ENCODE results near the gene CAMK4. TPM values are rescaled to one million over a fixed set of nuclear protein-coding genes. Genes with fewer than 3 reads are reported as not detected.

CAMK4 gene
- total and polyA plus RNA-seq, 2 of the 8 experiments (the other 6 are each of a cell fraction or from before 2014, with no cell fraction given), result 1.8 to 8.3 TPM

GRCh38 chr5:111434800-111435199, 210.6 kb downstream of the CAMK4 start (continued):
- TF ChIP-seq CTCF (IDR thresholded peaks at IDR 0.05; ENCODE audit: control extremely low read depth in 1 of 3, insufficient read depth in 1 of 3, low read depth in 1 of 3, low read length in 3 of 3) (no peak), KDM1A (IDR thresholded peaks at IDR 0.05; ENCODE audit: borderline replicate concordance, low read length) (no peak), HDAC2 (IDR thresholded peaks at IDR 0.05; ENCODE audit: borderline replicate concordance in 1 of 2, low read depth in 2 of 2, low read length in 2 of 2) (no peak), CBX5 (IDR thresholded peaks at IDR 0.05; ENCODE audit: low read depth, low read length) (no peak), SIN3A (conservative IDR thresholded peaks at IDR 0.05 in 1 of 2, IDR thresholded peaks at IDR 0.05 in 1 of 2; ENCODE audit: low read depth in 1 of 2, low read length in 2 of 2) (no peak), SRF (IDR thresholded peaks at IDR 0.05; ENCODE audit: low read depth, low read length) (no peak), MAFK (IDR thresholded peaks at IDR 0.05; ENCODE audit: low read depth, low read length) (no peak)

Data from H1 (cell line).